Measurements from ENCODE around the gene ASB1. TPM values are rescaled to one million over a fixed set of nuclear protein-coding genes. Genes with fewer than 3 reads are reported as not detected.

Gene ASB1
- total RNA-seq, 1 experiment from 2014 or later = 46.0 TPM

DNA sequence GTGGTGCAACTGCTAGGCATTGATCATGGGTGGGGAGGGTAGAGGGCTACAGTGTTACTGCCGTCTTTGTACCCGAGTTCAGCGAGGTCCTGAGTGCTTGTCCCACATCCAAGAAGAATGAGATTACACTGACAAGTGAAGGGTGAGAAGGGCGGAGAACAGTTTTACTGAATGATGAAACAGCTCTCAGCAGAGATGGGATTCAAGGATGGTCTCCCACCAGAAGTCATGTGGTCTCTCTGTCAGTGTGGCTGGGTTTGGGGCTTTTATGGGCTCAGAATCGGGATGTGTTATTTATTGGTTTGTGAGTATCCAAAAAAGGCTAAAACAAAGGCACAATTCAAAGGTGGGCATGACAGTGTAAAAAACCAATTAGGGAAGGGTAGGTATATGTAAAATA, 10.8 kb upstream of the ASB1 start:
- H3K79me2 ChIP-seq (ENCODE audit: insufficient read depth, low read length) = no peaks in the 10 kb centered on the region
- no peak overlapping the region for H2AK5ac ChIP-seq (ENCODE audit: insufficient read length, low read length)
- peaks cover 8 to 18% (median 10%) of the 10 kb centered on the region in 3 experiments for H3K36me3 Mint-ChIP-seq (ENCODE audit: insufficient read depth in 1 of 3, low read depth in 3 of 3)
- H2BK20ac ChIP-seq (ENCODE audit: low read depth, low read length, poor library complexity, severe bottlenecking) = no peak overlapping the region
- H3K9me3 ChIP-seq (ENCODE audit: control insufficient read depth, low read depth, low read length) = no peaks in the 10 kb centered on the region
- DNase-seq = no peak
- no peak overlapping the region for H3K4me3 Mint-ChIP-seq
- no peak overlapping the region for H3T11ph ChIP-seq (ENCODE audit: low read length)
- TF ChIP-seq, protein P1, sequence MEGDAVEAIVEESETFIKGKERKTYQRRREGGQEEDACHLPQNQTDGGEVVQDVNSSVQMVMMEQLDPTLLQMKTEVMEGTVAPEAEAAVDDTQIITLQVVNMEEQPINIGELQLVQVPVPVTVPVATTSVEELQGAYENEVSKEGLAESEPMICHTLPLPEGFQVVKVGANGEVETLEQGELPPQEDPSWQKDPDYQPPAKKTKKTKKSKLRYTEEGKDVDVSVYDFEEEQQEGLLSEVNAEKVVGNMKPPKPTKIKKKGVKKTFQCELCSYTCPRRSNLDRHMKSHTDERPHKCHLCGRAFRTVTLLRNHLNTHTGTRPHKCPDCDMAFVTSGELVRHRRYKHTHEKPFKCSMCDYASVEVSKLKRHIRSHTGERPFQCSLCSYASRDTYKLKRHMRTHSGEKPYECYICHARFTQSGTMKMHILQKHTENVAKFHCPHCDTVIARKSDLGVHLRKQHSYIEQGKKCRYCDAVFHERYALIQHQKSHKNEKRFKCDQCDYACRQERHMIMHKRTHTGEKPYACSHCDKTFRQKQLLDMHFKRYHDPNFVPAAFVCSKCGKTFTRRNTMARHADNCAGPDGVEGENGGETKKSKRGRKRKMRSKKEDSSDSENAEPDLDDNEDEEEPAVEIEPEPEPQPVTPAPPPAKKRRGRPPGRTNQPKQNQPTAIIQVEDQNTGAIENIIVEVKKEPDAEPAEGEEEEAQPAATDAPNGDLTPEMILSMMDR (conservative IDR thresholded peaks at IDR 0.05) = no peak
- H3K9ac ChIP-seq (ENCODE audit: extremely low read depth, insufficient read length, low read length) = no peak overlapping the region
- no peak overlapping the region for H2AFZ ChIP-seq (ENCODE audit: low read length)
- no peak overlapping the region for H2BK12ac ChIP-seq (ENCODE audit: insufficient read length, low read depth, low read length)
- H3K23me2 ChIP-seq (ENCODE audit: insufficient read length, low read depth, low read length, poor library complexity, severe bottlenecking) = no peaks in the 10 kb centered on the region
- H2BK120ac ChIP-seq (ENCODE audit: low read depth, low read length, poor library complexity, severe bottlenecking) = no peak overlapping the region
- peaks cover 9 to 13% of the 10 kb centered on the region in 2 experiments for H3K4me1 Mint-ChIP-seq
- H3K27me3 Mint-ChIP-seq (ENCODE audit: low read depth) = no peaks in the 10 kb centered on the region; the same call in 1 of the 2 replicates
- no peak overlapping the region for H2BK5ac ChIP-seq (ENCODE audit: insufficient read length, low read length)
- H3K14ac ChIP-seq (ENCODE audit: insufficient read depth, low read length) = no peak overlapping the region
- no peak overlapping the region for H3K27ac ChIP-seq (ENCODE audit: insufficient read length, low read depth, low read length)
- H3K18ac ChIP-seq (ENCODE audit: insufficient read length, low read depth, low read length) = no peak overlapping the region
- H4K20me1 ChIP-seq (ENCODE audit: control insufficient read depth, insufficient read depth, insufficient read length) = no peaks in the 10 kb centered on the region
- no peak overlapping the region for H3K4ac ChIP-seq (ENCODE audit: low read depth, low read length)
- no peaks in the 10 kb centered on the region for H3K27me3 ChIP-seq (ENCODE audit: insufficient read depth, low read length)
- H4K8ac ChIP-seq (replicated peaks; ENCODE audit: insufficient read length, low read depth, low read length) = no peak overlapping the region
- no peak overlapping the region for H3K23ac ChIP-seq (ENCODE audit: insufficient read length, low read depth, low read length)
- H3K79me1 ChIP-seq (ENCODE audit: insufficient read depth, low read depth, low read length, poor library complexity, severe bottlenecking) = no peaks in the 10 kb centered on the region
- no peak overlapping the region for H3K4me2 ChIP-seq (ENCODE audit: insufficient read depth, insufficient read length, low read length)
- H3K9me3 Mint-ChIP-seq = peaks cover 14 to 16% of the 10 kb centered on the region in 2 experiments
- no peak overlapping the region for H4K91ac ChIP-seq (ENCODE audit: insufficient read length, low read depth, low read length)
- H3K27ac Mint-ChIP-seq = no peak overlapping the region; a peak in 1 of 7 replicates
- no peak overlapping the region for H2BK15ac ChIP-seq (ENCODE audit: low read depth, low read length)
- H3K4me1 ChIP-seq (ENCODE audit: insufficient read depth, low read length) = no peaks in the 10 kb centered on the region; the same call in 1 of the 2 replicates
- no CpG with 5 or more reads among the region's 5 CpGs for WGBS (ENCODE audit: extremely low coverage, insufficient read length, low lambda C conversion rate)
- H4K5ac ChIP-seq (ENCODE audit: insufficient read length, low read depth, low read length) = no peak overlapping the region
- H3K56ac ChIP-seq (ENCODE audit: insufficient read length, low read depth, low read length) = no peak overlapping the region
